ENCODE results near the gene WEE1. TPM values are rescaled to one million over a fixed set of nuclear protein-coding genes. Genes with fewer than 3 reads are reported as not detected.

WEE1 gene
- total RNA-seq, 1 donor from 2014 or later, result 20.4 TPM

GRCh38 chr11:9573775-9574621 is 528 bp downstream of the WEE1 start:
- Histone ChIP-seq H3K27ac (ENCODE audit: low read depth, low read length) (peak overlapping the region; percentile 82), H3K27me3 (ENCODE audit: control insufficient read depth in 3 of 3, insufficient read depth in 3 of 3, low read length in 3 of 3) (no peaks in the 10 kb centered on the region), H3K9ac (ENCODE audit: low read depth in 1 of 3, low read length in 3 of 3) (peak overlapping the region; percentile 75 to 94 (median 78)), H3K4me1 (ENCODE audit: control insufficient read depth in 3 of 3, insufficient read depth in 3 of 3, low read length in 3 of 3) (peaks cover 10 to 14% (median 13%) of the 10 kb centered on the region in 3 donors), H3K4me3 (ENCODE audit: low read length in 3 of 3) (peak overlapping the region; percentile 67 to 85 (median 80)), H3K9me3 (ENCODE audit: control insufficient read depth in 3 of 3, low read length in 3 of 3) (no peaks in the 10 kb centered on the region), H3K36me3 (ENCODE audit: control insufficient read depth in 3 of 3, insufficient read depth in 3 of 3, low read length in 3 of 3) (peaks cover 0 to 5% (median 0%) of the 10 kb centered on the region in 3 donors)

- H3K9me3 ChIP-seq (ENCODE audit: control insufficient read depth in 3 of 3, low read length in 3 of 3), result no peaks in the 10 kb centered on the region
Measured at GRCh38 chr11:9574622-9575259, 1.3 kb downstream of the WEE1 start.

GRCh38 chr11:9575260-9576240 is 2.1 kb downstream of the WEE1 start:
- Histone ChIP-seq H3K9me3 (ENCODE audit: control insufficient read depth in 3 of 3, low read length in 3 of 3) (no peaks in the 10 kb centered on the region), H3K36me3 (ENCODE audit: control insufficient read depth in 3 of 3, insufficient read depth in 3 of 3, low read length in 3 of 3) (peaks cover 0 to 7% (median 2%) of the 10 kb centered on the region in 3 donors), H3K4me1 (ENCODE audit: control insufficient read depth in 3 of 3, insufficient read depth in 3 of 3, low read length in 3 of 3) (peaks cover 9 to 14% (median 10%) of the 10 kb centered on the region in 3 donors), H3K27ac (ENCODE audit: low read depth, low read length) (peak overlapping the region; percentile 82), H3K27me3 (ENCODE audit: control insufficient read depth in 3 of 3, insufficient read depth in 3 of 3, low read length in 3 of 3) (no peaks in the 10 kb centered on the region), H3K9ac (ENCODE audit: low read depth in 1 of 3, low read length in 3 of 3) (peak overlapping the region; percentile 72 to 94 (median 78)), H3K4me3 (ENCODE audit: low read length in 3 of 3) (peak overlapping the region; percentile 64 to 85 (median 80))

More at GRCh38 chr11:9574622-9575259, 1.3 kb downstream of the WEE1 start:
- Histone ChIP-seq H3K27ac (ENCODE audit: low read depth, low read length) (peak overlapping the region; percentile 82), H3K4me3 (ENCODE audit: low read length in 3 of 3) (peak overlapping the region; percentile 64 to 85 (median 80)), H3K27me3 (ENCODE audit: control insufficient read depth in 3 of 3, insufficient read depth in 3 of 3, low read length in 3 of 3) (no peaks in the 10 kb centered on the region), H3K9ac (ENCODE audit: low read depth in 1 of 3, low read length in 3 of 3) (peak overlapping the region; percentile 72 to 94 (median 78)), H3K36me3 (ENCODE audit: control insufficient read depth in 3 of 3, insufficient read depth in 3 of 3, low read length in 3 of 3) (peaks cover 0 to 7% (median 2%) of the 10 kb centered on the region in 3 donors), H3K4me1 (ENCODE audit: control insufficient read depth in 3 of 3, insufficient read depth in 3 of 3, low read length in 3 of 3) (peaks cover 9 to 14% (median 10%) of the 10 kb centered on the region in 3 donors)

- Histone ChIP-seq H3K27me3 (ENCODE audit: control insufficient read depth in 3 of 3, insufficient read depth in 3 of 3, low read length in 3 of 3) (no peaks in the 10 kb centered on the region), H3K4me1 (ENCODE audit: control insufficient read depth in 3 of 3, insufficient read depth in 3 of 3, low read length in 3 of 3) (peaks cover 9 to 14% (median 10%) of the 10 kb centered on the region in 3 donors), H3K4me3 (ENCODE audit: low read length in 3 of 3) (peak overlapping the region in 2 of 3 donors; percentile 2 to 64), H3K9me3 (ENCODE audit: control insufficient read depth in 3 of 3, low read length in 3 of 3) (no peaks in the 10 kb centered on the region), H3K9ac (ENCODE audit: low read depth in 1 of 3, low read length in 3 of 3) (peak overlapping the region in 1 of 3 donors; percentile 24), H3K27ac (ENCODE audit: low read depth, low read length) (no peak overlapping the region), H3K36me3 (ENCODE audit: control insufficient read depth in 3 of 3, insufficient read depth in 3 of 3, low read length in 3 of 3) (peaks cover 0 to 9% (median 4%) of the 10 kb centered on the region in 3 donors)
Measured at GRCh38 chr11:9576701-9577381, 3.4 kb downstream of the WEE1 start.

- no peaks in the 10 kb centered on the region for H3K9me3 ChIP-seq (ENCODE audit: control insufficient read depth in 3 of 3, low read length in 3 of 3)
- H3K36me3 ChIP-seq (ENCODE audit: control insufficient read depth in 3 of 3, insufficient read depth in 3 of 3, low read length in 3 of 3), result peaks cover 0 to 15% (median 11%) of the 10 kb centered on the region in 3 donors
- no peaks in the 10 kb centered on the region for H3K27me3 ChIP-seq (ENCODE audit: control insufficient read depth in 3 of 3, insufficient read depth in 3 of 3, low read length in 3 of 3)
- peak overlapping the region in 1 of 3 donors; percentile 39 for H3K4me3 ChIP-seq (ENCODE audit: low read length in 3 of 3)
- peaks cover 6 to 14% (median 9%) of the 10 kb centered on the region in 3 donors for H3K4me1 ChIP-seq (ENCODE audit: control insufficient read depth in 3 of 3, insufficient read depth in 3 of 3, low read length in 3 of 3)
- peak overlapping the region in 1 of 3 donors; percentile 26 for H3K9ac ChIP-seq (ENCODE audit: low read depth in 1 of 3, low read length in 3 of 3)
- no peak overlapping the region for H3K27ac ChIP-seq (ENCODE audit: low read depth, low read length)
Measured at GRCh38 chr11:9577556-9577955, 4.1 kb downstream of the WEE1 start.

- no peaks in the 10 kb centered on the region for H3K9me3 ChIP-seq (ENCODE audit: control insufficient read depth in 3 of 3, low read length in 3 of 3)
- peaks cover 0 to 1% (median 0%) of the 10 kb centered on the region in 3 donors for H3K4me1 ChIP-seq (ENCODE audit: control insufficient read depth in 3 of 3, insufficient read depth in 3 of 3, low read length in 3 of 3)
- H3K27me3 ChIP-seq (ENCODE audit: control insufficient read depth in 3 of 3, insufficient read depth in 3 of 3, low read length in 3 of 3), result no peaks in the 10 kb centered on the region
- H3K27ac ChIP-seq (ENCODE audit: low read depth, low read length), result no peak overlapping the region
- H3K4me3 ChIP-seq (ENCODE audit: low read length in 3 of 3), result no peak overlapping the region
- no peak overlapping the region for H3K9ac ChIP-seq (ENCODE audit: low read depth in 1 of 3, low read length in 3 of 3)
- peaks cover 7 to 25% (median 15%) of the 10 kb centered on the region in 3 donors for H3K36me3 ChIP-seq (ENCODE audit: control insufficient read depth in 3 of 3, insufficient read depth in 3 of 3, low read length in 3 of 3)
Measured at GRCh38 chr11:9580894-9581293, 7.4 kb downstream of the WEE1 start.

GRCh38 chr11:9581556-9582161 is 8.2 kb downstream of the WEE1 start:
- H3K9me3 ChIP-seq (ENCODE audit: control insufficient read depth in 3 of 3, low read length in 3 of 3), result no peaks in the 10 kb centered on the region
- peaks cover 7 to 32% (median 21%) of the 10 kb centered on the region in 3 donors for H3K36me3 ChIP-seq (ENCODE audit: control insufficient read depth in 3 of 3, insufficient read depth in 3 of 3, low read length in 3 of 3)
- H3K4me1 ChIP-seq (ENCODE audit: control insufficient read depth in 3 of 3, insufficient read depth in 3 of 3, low read length in 3 of 3), result no peaks in the 10 kb centered on the region
- H3K27me3 ChIP-seq (ENCODE audit: control insufficient read depth in 3 of 3, insufficient read depth in 3 of 3, low read length in 3 of 3), result no peaks in the 10 kb centered on the region
- no peak overlapping the region for H3K9ac ChIP-seq (ENCODE audit: low read depth in 1 of 3, low read length in 3 of 3)
- H3K4me3 ChIP-seq (ENCODE audit: low read length in 3 of 3), result no peak overlapping the region
- no peak overlapping the region for H3K27ac ChIP-seq (ENCODE audit: low read depth, low read length)

GRCh38 chr11:9590717-9591116 is 17.2 kb downstream of the WEE1 start:
- H3K9ac ChIP-seq (ENCODE audit: low read depth in 1 of 3, low read length in 3 of 3), result no peak overlapping the region
- no peak overlapping the region for H3K4me3 ChIP-seq (ENCODE audit: low read length in 3 of 3)
- no peaks in the 10 kb centered on the region for H3K4me1 ChIP-seq (ENCODE audit: control insufficient read depth in 3 of 3, insufficient read depth in 3 of 3, low read length in 3 of 3)
- H3K9me3 ChIP-seq (ENCODE audit: control insufficient read depth in 3 of 3, low read length in 3 of 3), result no peaks in the 10 kb centered on the region
- H3K36me3 ChIP-seq (ENCODE audit: control insufficient read depth in 3 of 3, insufficient read depth in 3 of 3, low read length in 3 of 3), result peaks cover 17 to 25% (median 19%) of the 10 kb centered on the region in 3 donors
- no peaks in the 10 kb centered on the region for H3K27me3 ChIP-seq (ENCODE audit: control insufficient read depth in 3 of 3, insufficient read depth in 3 of 3, low read length in 3 of 3)
- no peak overlapping the region for H3K27ac ChIP-seq (ENCODE audit: low read depth, low read length)
